Glomerular visceral epithelial cell (primary cell): ENCODE data around the gene RAB44.

Experiments
- DNase-seq: peaks from one replicate; pipeline ENCODE4 v3.0.0-alpha.2; 2016; ENCODE audit errors: extremely low spot score

The RAB44 gene

DNA sequence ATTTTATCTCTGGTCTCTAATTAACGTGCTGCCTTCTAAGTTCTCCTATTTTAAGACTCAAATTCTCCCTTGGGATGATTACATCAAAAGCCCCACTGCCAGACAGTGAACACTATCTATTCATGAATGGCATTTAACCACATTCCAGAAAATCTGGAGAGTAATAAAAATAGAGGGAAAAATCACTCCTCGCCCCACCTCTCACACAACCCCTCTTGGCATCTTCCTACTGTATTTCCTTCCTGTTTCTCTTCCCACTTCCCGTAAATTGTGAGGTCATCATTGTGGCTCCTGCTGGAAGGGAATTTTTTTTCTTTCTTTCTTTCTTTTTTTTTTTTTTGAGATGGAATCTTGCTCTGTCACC lies 31.5 kb downstream of the RAB44 start:
- DNase-seq = no peak

DNA sequence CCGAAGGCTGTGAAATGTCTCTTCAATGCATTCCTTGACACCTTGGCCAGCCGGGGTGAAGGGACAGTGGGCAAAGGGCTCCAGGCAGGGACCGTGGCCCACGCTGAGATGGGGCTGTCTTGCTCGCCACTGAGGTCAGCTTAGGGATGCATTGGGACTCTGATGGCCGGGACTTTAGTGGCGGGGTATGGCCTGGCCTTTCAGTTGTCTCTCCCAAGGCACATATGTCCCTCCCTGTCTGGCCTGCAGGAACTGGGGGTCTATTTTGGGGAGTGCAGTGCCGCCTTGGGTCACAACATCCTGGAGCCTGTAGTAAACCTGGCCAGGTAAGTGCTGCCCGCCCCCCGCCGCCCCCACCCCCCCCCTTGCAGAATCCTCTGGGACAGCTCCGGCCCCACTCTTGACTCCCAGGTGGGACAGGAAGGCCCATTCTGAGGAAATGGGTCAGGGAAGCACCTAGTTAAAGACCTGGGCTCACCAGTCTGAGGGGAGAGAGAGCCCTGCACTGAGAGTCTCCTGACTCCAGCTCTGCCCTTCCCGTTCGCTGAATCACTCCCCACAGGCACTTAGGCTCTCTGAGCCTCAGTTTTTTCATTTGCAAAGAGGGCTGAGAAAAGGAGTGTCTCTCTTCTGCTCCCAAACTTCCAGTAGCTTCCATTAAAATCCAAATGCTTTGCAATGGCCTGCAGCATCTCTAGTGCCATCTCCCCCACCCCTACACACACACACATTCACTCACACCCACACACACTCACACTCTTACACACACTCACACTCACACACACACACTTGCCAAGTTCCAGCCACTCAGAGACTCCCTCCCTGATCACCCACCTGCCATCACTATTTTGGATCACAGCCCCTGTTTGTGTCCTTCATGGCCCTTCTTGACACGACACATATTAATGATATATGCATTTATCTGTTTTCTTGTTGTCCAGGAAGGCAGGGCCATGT lies 33.1 kb downstream of the RAB44 start:
- no peak for DNase-seq

DNA sequence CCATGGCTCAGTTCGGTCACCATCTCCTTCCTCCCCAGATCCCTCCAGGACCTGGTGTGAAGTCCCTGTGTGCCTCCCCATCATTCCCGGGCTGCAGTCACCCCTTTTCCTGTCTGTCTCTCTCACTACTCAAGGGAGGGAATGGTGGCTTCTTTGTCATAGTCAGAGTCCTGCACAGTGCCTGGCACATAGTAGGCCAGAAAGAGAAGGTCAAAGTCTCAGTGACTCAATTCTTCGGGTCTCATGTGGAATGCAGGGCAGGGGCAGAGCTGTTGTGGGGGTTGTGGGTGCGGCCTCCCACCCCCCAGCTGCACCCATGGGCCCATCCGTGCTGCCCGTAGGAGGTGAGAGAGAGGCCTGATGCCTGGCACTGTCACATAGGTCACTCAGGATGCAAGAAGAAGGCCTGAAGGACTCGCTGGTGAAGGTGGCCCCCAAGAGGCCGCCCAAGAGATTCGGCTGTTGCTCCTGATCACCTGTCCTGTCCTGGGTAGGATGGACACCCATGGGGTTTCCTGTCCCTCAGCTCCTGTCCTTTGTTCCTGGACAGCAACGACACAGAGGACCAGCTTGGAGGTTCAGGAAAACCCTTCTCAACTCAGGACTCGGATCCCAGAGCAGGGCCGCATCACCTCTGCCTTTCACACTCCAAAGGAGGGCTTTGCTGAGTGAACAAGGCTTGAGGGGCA lies 34.1 kb downstream of the RAB44 start:
- DNase-seq = no peak

DNA sequence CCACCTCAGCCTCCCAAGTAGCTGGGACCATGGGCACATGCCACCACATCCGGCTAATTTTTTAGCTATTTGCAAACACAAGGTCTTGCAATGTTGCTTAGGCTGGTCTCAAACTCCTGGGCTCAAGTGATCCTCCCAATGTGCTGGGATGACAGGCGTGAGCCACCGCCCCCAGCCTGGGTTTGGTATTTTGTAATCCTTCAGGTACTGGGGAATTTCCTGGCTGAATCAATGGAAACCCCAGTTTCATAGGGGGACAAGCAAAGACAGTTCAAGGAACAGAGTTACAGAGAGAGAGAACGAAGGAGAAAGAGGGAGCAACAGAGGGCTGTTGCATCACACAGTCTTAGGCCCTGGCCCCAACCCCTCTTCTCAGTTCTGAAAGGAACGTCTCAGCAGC lies 35.7 kb downstream of the RAB44 start:
- DNase-seq = no peak

DNA sequence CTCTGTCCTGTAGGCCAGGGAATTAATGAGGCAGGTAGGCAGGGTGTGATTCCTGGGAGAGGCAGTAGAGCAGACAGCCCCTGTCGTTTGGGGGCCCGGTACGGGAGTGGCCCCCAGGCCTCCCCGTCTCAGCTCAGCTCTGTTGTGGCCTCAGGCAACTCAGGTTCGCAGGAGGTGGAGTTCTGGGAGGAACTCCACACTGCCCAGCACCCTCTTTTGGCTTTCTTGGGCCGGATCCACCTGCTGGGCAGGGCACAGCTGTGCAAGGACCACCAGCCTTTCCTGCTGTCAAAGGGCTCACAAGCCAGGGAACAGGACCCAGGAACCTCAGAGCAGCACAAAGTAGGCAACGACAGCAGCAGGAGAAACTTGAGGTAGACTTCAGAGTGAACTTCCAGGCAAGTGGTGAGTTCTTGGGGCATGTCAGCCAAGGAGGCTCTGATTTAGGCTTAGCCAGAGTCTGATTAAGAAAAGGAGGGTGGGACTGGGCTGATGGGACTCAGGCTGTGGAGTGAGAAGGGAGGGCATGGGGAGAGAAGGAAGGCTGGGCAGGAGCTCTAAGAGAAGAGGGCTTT lies 36.9 kb downstream of the RAB44 start:
- no peak for DNase-seq

DNA sequence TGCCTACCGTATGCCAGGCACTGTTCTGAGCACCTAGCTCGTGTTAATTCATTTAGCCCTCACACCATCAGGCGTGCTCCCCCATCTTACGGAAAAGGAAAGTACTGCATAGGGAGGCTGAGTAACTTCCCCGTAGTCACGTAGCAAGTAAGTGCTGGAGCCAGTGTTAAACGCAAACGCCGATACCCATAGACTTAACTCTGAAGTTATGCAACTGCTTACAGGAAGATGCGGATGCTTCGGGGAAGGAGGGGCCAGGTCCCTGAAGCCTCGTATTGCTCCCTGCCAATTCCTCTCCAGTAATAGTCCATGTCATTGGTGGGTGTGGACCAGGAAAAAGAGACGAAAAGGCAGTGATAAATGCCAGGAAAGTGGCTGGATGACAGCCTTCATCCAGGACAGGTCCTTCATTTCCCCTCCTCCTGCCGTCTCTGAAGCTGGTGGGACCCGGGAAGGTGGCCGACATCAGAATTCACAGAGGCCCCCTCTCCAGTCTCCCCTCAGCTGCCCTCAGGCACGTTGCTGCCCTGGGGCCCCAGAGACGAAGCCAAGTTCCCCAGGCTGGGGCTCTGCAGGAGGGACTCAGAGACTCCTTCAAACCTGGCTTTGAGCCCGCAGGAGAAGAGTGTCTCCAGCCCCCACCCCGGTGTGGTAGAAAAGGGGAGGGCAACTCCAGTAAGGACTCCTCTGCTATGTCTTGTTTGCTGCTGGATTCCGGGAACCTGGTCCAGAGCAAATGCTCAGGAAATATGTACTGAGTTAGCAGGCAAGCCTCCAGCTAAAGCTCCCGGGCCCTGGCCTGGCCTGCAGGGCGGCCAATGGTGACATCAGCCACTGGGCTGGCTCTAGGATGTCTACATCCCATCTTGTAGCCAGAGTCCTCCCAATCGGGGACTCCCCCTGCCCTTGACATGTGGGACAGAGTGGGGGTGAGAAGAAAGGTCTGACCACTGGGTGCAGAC lies 37.8 kb downstream of the RAB44 start:
- DNase-seq = peak; percentile 33

DNA sequence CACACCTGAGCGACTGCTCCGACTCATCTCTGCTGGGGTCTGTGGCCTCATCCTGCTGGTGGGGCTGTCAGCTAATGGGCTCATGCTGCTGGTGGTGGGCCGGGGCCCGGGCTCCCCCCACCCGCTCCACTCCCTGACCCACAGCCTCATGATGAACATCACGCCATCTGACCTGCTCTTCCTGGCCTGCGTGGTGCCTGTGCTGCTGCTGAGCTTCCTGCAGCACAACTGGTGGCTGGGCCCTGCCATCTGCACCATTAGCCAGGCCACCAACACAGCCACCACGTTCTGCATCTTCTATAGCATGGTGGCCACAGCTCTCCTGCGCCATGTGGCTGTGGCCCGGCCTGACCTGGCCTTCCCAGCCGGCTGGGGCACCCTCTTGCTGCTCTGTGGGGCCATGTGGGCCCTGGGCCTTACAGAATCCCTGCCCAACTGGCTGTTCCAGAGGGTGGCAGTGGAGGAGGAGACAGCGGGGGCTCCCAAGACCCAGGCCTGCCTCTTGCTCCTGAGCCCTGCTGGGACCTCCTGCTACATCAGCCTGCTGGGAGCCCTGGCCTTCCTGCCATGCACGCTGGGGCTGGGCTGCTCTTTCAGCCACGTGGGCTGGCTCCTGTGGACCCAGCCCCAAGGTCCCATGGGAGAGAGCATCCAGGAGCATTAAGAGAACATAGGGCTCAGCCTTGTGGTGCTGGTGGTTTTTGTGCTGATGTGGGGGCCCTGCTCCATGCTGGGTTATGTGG lies 39.6 kb downstream of the RAB44 start:
- DNase-seq = no peak

DNA sequence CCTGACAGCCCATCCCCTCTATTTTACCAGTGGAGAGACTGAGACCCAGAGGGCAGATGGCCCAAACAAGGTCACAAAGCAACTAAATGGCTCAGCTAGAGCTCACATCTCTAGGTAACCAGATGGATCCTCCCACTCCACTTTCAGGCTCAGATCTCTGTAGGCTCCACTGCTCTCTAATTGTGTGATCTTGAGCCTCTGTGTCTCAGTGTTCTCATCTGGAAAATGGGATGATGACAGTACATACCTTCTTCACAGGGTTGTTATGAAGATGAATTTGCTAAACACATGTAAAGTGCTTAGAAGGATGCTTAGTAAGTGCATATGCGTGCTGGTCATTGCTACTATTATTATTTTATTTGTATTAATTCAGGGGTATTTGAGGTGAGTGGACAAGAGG lies 40.5 kb downstream of the RAB44 start:
- DNase-seq = no peak

DNA sequence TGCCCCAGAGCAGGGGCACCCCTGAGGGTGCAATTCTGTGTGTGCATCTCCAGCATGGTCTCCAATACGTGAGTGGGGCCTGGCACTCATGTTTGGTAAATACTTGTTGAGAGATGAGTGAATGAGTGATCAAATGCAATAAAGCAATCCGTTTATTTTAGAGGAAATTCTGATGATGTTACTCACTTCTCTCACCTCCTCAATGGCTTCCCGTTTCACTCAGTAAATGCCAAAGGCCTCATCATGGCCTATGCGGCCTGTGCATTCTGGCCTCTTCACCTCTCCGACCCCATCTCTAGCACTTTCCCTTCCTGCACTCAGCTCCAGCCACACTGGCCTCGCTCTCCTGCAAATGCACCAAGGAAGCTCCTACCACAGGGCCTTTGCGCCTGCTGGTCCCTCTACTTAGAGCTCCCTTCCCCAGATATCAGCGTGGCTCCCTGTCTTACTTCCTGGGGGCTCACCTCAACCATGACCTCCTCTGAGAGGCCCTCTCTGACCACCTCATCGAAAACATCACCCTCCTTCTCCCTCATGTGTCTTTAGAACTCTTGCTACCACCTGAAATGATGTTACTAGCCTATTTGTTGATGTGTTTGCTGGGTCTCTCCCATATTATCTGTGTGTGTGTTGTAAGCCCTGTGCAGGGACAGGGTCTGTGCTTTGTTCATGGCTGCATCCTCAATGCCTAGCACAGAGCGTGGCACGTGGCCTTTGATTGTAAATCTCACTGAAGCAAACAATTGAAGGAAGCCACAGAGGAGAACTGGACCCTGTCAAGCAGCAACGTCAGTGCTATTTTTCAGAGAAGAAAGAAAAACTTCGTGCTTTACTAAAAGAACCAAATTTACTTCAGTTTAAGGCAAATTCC lies 42.6 kb downstream of the RAB44 start:
- DNase-seq = no peak

DNA sequence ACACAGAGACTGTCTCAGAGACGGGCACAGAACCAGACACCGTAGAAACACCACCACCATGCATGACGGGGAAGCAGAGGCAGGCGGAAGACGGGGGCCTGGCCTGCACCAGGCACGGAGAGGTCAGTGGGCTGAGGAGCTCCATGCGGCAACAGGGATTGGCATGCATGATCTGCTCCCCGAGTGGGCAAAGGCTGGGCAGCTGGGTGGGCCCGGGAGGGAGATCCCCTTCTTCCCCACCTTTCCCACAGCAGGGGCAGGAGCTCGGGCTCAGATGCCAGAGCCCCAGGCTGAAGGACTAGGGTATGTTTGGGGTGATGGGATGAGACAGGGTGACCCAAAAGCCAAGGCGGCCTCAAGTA lies 43.2 kb downstream of the RAB44 start:
- no peak for DNase-seq

DNA sequence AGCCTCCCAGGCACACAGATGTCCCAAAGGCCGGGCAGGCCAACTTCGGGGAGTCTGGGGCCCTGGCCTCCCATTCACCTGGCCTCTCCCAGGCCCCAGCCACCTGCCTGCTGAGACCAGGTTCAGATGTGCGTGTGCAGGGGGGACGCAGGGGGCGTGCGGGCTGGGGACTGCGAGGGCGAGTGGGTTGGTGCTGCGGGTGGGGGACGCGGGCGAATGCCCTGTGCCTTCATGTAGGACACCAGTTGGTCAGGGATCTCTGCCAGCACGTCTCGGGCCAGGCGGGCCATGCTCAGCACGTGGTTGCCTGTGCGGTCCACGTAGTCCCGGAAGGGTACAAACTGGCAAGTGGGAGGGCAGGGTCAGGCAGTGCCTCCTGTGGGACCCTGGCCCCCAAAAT lies 44.5 kb downstream of the RAB44 start:
- DNase-seq = no peak

DNA sequence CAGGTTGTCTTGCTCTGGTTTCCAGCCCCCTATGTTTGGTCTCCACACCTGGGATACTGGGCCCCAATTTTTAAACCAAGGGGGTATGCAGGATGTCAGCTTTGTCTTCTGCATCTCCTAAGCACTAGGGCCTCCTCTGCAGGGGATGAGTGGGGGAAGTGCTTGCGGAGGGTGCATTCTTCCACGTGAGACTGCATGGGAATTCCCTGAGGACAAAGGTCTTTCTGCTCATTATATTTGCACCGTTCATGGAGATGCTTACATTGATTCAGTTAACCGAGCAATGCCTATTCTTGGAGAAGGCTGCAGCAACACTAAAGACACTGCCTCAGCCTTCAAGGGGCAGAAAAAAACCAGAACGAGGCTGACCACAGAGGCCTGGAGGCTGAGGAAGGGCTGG lies 45.4 kb downstream of the RAB44 start:
- no peak for DNase-seq

DNA sequence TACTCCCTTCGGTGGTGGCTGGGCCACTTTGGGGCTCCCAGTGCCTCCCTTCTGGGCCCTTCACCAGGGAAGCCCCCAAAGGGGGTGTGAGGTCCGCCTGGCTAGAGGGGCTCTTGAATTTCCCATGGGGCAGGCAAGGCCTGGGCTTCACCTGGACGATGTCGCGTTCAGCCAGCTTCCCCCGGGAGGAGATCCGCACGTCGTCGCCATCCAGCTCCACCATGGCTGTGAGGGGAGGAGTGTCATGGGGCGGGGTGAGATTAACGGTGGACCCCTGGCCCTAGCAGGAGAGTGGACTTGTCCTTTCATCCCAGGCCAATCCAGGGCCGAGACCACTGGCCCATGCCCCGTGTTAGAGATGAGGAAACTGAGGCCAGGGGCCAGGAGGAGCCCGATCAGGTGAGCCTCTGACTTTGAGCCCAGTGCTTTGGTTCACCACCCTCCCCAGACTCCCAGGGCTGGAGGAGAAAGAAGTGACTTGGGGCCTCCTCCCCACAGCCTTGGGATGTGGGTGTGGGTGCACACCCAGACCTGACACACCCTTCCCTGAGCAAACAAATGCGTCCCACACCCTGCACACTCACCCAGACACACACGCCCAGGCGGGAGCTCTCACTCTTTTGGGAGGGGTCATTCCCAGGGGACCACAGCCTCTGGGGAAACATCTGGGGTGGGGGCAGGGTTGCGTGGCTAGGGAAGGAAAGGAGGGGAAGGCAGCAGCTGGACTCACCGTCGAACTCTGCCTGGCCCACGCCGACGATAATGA lies 46.1 kb downstream of the RAB44 start:
- DNase-seq = no peak

DNA sequence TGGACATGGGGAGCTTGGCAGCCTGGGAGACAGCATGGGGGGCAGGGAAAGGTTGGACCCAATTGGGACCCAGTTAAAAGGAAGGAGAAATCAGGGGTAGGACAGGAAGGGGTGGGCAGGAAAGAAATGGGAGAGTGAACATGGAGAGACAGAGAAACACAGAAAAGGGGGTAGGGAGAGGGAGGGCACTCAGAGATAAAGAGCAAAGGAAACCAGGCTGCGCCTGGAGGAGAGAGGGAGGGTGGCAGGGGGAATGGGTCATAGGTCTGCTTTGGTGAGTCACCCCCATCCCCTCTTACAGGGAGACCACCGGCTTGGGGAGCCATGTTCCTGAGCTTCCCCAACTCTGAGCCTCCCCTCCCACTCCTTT lies 46.7 kb downstream of the RAB44 start:
- no peak for DNase-seq

DNA sequence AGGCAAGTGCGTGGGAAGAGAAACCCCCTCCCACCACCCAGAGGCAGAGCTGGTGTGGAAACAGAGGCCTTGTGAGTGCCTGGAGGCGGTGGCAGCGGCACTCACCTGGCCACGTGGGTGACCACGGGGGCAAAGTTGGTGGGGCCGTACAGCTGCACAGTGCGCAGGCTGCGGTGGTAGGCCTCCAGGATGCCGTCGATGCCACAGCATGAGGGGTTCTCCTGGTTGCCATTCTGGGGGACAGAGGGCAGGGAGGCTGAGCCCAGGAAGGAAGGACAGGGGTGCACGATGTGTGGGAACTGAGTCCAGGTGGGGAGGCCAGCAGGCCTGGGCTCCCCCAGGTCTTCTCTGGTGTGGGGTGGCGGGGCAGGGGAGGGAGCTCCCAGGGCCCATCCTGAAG lies 47.7 kb downstream of the RAB44 start:
- no peak for DNase-seq

DNA sequence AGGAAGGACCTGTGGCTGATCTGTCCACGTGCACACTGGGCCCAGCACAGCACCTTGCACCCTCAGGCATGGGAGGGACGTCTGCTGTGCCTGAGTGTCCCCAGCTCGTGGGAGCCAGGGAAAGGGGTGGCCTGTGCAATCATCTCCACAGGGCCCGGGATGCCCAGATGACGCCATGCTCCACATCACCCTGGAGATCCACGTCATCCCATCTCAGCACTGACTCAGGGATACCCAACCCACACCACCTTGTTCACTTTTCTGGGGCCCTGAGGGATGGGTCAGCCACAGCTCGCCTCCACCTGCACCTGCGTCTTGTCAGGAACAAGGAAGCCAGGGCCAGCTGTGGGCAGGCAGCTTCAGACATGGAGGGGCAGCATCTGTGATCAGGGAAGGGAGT lies 48.2 kb downstream of the RAB44 start:
- DNase-seq = no peak

DNA sequence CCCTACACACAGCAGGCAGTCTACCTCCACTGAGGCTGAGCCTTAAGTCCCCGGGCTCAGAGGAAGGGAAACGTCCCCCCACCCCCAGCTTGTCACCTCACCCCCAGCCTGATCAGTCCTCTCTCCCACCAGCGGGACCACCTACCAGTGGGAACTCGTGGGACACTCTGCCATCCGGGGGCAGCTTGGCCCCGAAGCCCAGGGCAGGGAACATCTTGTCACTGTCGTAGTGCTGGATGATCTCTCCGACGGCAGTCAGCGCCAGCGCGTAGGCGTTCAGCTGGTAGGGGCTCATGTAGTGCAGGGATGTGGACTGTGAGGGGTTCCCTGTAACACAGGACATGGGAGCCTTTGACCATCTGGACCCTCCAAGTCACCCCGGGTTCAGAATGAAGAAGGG lies 48.6 kb downstream of the RAB44 start:
- DNase-seq = no peak

DNA sequence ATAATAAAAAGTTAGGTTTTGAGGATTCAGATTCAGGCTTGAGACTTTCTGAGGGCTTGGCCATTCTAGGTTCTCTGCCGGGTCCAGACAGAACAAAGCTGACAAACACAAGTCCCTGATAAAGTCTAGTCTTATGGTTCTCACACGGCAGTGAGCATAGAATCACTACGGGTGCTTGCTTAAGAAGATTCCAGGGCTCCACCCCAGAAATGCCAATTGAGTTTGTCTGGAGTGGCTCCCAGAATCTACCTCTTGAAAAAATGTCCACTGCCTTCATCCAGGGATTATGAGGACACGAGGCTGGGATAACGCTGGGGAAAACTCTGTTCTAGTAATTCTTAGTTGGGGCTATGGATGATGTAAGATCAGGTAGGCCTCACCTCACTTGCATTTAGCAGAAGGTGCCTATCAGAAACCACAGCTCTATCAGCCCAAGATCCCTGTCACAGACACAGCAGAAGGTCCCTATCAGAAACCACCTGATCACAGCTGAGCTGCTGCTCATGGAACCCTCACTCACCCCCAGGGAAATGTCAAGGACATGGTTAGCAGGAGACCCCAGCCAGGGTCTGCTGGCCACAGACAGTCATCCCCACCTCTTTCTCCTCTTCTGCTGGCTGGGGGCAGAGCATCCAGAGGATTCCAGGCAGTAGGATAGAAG lies 52.3 kb downstream of the RAB44 start:
- DNase-seq = no peak

DNA sequence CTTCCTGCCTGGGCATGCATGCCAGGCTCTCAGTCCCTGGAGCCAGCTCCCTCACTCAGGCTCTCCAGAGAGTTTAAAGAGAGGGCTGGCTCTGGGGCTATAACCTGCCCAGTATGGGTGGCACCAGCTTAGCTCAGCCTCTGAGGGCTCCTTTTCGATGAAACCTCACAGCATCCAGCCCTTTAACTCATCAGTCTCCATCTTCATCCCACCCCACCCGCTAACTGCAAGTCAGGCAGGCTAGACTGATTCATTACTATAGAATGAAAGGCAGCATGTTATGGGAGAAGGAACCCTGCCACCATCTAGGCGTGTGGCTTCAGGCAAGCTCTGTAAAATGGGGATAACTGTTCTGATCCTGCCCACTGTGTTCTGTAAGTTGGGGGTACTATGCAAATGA lies 53.5 kb downstream of the RAB44 start:
- DNase-seq = no peak
